NCI-H2081 treated with DMSO at 0.1 percent for 48 hours (cell line): ENCODE data around the gene DCBLD2.

Experiments
- DNase-seq: peaks from one replicate; lab custom pipeline; 2025; lab: John Stamatoyannopoulos, UW

The DCBLD2 gene

GRCh38 chr3:98901392-98902350 is at the start of gene DCBLD2:
DCBLD2 (minus strand) TSS chr3:98901695; CDS start chr3:98901326, 369 bp downstream.
- DNase-seq: peak; percentile 94

- no peak for DNase-seq
These were observed 44.2 kb upstream of the DCBLD2 start for GRCh38 chr3:98945666-98946065.

- no peak for DNase-seq
These were observed 43.6 kb upstream of the DCBLD2 start for GRCh38 chr3:98945101-98945524.

GRCh38 chr3:98930413-98930812 is 28.9 kb upstream of the DCBLD2 start:
- DNase-seq: no peak

GRCh38 chr3:98921957-98922356 is 20.5 kb upstream of the DCBLD2 start:
- no peak for DNase-seq

GRCh38 chr3:98920166-98920565 is 18.7 kb upstream of the DCBLD2 start:
- no peak for DNase-seq

- DNase-seq: no peak
These were observed 17.1 kb upstream of the DCBLD2 start for GRCh38 chr3:98918586-98918985.

GRCh38 chr3:98917608-98918007 is 16.1 kb upstream of the DCBLD2 start:
- no peak for DNase-seq

GRCh38 chr3:98914210-98915080 is 12.9 kb upstream of the DCBLD2 start:
- no peak for DNase-seq

- DNase-seq: no peak
These were observed 11.0 kb upstream of the DCBLD2 start for GRCh38 chr3:98912448-98912847.

GRCh38 chr3:98906230-98906629 is 4.7 kb upstream of the DCBLD2 start:
- no peak for DNase-seq

GRCh38 chr3:98903705-98904481 is 2.4 kb upstream of the DCBLD2 start:
- no peak for DNase-seq

GRCh38 chr3:98903099-98903498 is 1.6 kb upstream of the DCBLD2 start:
- no peak for DNase-seq

GRCh38 chr3:98902351-98902740 is 851 bp upstream of the DCBLD2 start:
- DNase-seq: no peak

GRCh38 chr3:98901119-98901391 is 440 bp downstream of the DCBLD2 start:
- DNase-seq: no peak

- DNase-seq: no peak
These were observed 1.0 kb downstream of the DCBLD2 start for GRCh38 chr3:98900265-98901118.

GRCh38 chr3:98897701-98898100 is 3.8 kb downstream of the DCBLD2 start:
- DNase-seq: no peak

GRCh38 chr3:98894791-98895576 is 6.5 kb downstream of the DCBLD2 start:
- no peak for DNase-seq

GRCh38 chr3:98893740-98894139 is 7.8 kb downstream of the DCBLD2 start:
- DNase-seq: no peak

- no peak for DNase-seq
These were observed 9.2 kb downstream of the DCBLD2 start for GRCh38 chr3:98892263-98892662.
